Hepatocyte (in vitro differentiated cells): ENCODE results near the gene RORB. TPM values are rescaled to one million over a fixed set of nuclear protein-coding genes. Genes with fewer than 3 reads are reported as not detected.

Experiments
- DNase-seq: peaks from one replicate; pipeline ENCODE4 v3.0.0-alpha.2; 2016; ENCODE audit warnings: low spot score
- H2AFZ ChIP-seq: fragments of 200-600 bp; sonication (generic); 2 replicates; pipeline ENCODE4 v1.6.0; 2016; ENCODE audit warnings: antibody characterized with exemption, mild to moderate bottlenecking
- H3K27ac ChIP-seq: fragments of 200-600 bp; sonication (generic); 2 replicates; pipeline ENCODE4 v1.5.1; 2016; ENCODE audit warnings: mild to moderate bottlenecking
- H3K27me3 ChIP-seq: fragments of 200-600 bp; sonication (generic); 2 replicates; pipeline ENCODE4 v1.6.1; 2016
- H3K36me3 ChIP-seq: fragments of 200-600 bp; sonication (generic); replicated peaks from 2 replicates; pipeline ENCODE4 v1.5.1; 2016; ENCODE audit warnings: low read depth; ENCODE audit not compliant: insufficient read depth
- H3K4me1 ChIP-seq: fragments of 200-600 bp; sonication (generic); 2 replicates; pipeline ENCODE4 v1.5.1; 2016; ENCODE audit warnings: mild to moderate bottlenecking, moderate library complexity; ENCODE audit not compliant: insufficient read depth
- H3K4me2 ChIP-seq: fragments of 200-600 bp; sonication (generic); 2 replicates; pipeline ENCODE4 v1.6.0; 2016
- H3K4me3 ChIP-seq: fragments of 200-600 bp; sonication (generic); 2 replicates; pipeline ENCODE4 v1.5.1; 2016; ENCODE audit warnings: mild to moderate bottlenecking
- H3K79me2 ChIP-seq: fragments of 200-600 bp; sonication (generic); 2 replicates; pipeline ENCODE4 v1.6.0; 2017; ENCODE audit warnings: mild to moderate bottlenecking
- H3K9me2 ChIP-seq: fragments of 200-600 bp; sonication (generic); replicated peaks from 2 replicates; pipeline ENCODE4 v1.6.0; 2017; ENCODE audit warnings: mild to moderate bottlenecking; ENCODE audit not compliant: insufficient read depth
- H3K9me3 ChIP-seq: fragments of 200-600 bp; sonication (generic); 2 replicates; pipeline ENCODE4 v1.5.1; 2016; ENCODE audit warnings: low read depth, mild to moderate bottlenecking
- H4K20me1 ChIP-seq: fragments of 200-600 bp; sonication (generic); 2 replicates; pipeline ENCODE4 v1.6.0; 2016; ENCODE audit warnings: mild to moderate bottlenecking; ENCODE audit not compliant: insufficient read depth, poor library complexity, severe bottlenecking
- CTCF ChIP-seq: fragments of 200-600 bp; sonication (generic); IDR thresholded peaks from 2 replicates; pipeline ENCODE4 v1.5.1; 2016; ENCODE audit warnings: antibody characterized with exemption, mild to moderate bottlenecking; ENCODE audit not compliant: poor library complexity
- EZH2 ChIP-seq: fragments of 200-600 bp; sonication (generic); IDR thresholded peaks from 2 replicates; pipeline ENCODE4 v1.6.1; 2016; ENCODE audit warnings: antibody characterized with exemption, mild to moderate bottlenecking, borderline replicate concordance
- EZH2phosphoT487 ChIP-seq: fragments of 200-600 bp; sonication (generic); IDR thresholded peaks from one replicate; pipeline ENCODE4 v1.6.1; 2018; ENCODE audit warnings: antibody characterized with exemption, mild to moderate bottlenecking, low read depth, moderate library complexity; ENCODE audit not compliant: unreplicated experiment, severe bottlenecking
- WGBS: methylation state at CpG from one replicate; pipeline ENCODE4 v1.1.6; 2016; ENCODE audit warnings: low lambda C conversion rate; ENCODE audit errors: missing lambda C conversion rate; 5-methylcytosine and 5-hydroxymethylcytosine counted together
- polyA plus RNA-seq: library from polyadenylated mRNA; unstranded; fragments of >200 nt; fragmentation: Nextera tagmentation; extraction: Ambion mirVana; gene quantifications from 2 replicates; pipeline ENCODE4 v1.2.1, GENCODE V29; 2016
- total RNA-seq: library from RNA; depleted of rRNA; stranded (reverse); fragments of >200 nt; gene quantifications from 2 replicates; pipeline ENCODE4 v1.2.3, GENCODE V29; 2014

The RORB gene
- total and polyA plus RNA-seq, 2 experiments from 2014 or later: 1.4 TPM; not detected in 1

- H3K9me3 ChIP-seq: no peaks in the 10 kb centered on the region
- H3K36me3 ChIP-seq: no peaks in the 10 kb centered on the region
- no peaks in the 10 kb centered on the region for H4K20me1 ChIP-seq
- H3K27ac ChIP-seq: no peak overlapping the region
- H3K4me2 ChIP-seq: no peak overlapping the region
- WGBS: 63% methylated on average over 8 of the region's 8 CpGs
- no peaks in the 10 kb centered on the region for H3K79me2 ChIP-seq
- no peaks in the 10 kb centered on the region for H3K4me1 ChIP-seq
- TF ChIP-seq EZH2phosphoT487 (no peak), EZH2 (no peak), CTCF (no peak)
- no peaks in the 10 kb centered on the region for H3K9me2 ChIP-seq
- H3K4me3 ChIP-seq: no peak overlapping the region
- no peak for DNase-seq
- no peak overlapping the region for H2AFZ ChIP-seq
- H3K27me3 ChIP-seq: no peaks in the 10 kb centered on the region
Measured at GRCh38 chr9:74662674-74663073, 165.5 kb downstream of the RORB start.

- Histone ChIP-seq H3K27me3 (no peaks in the 10 kb centered on the region), H3K4me3 (no peak overlapping the region), H3K4me1 (no peaks in the 10 kb centered on the region), H2AFZ (no peak overlapping the region), H3K27ac (no peak overlapping the region), H3K4me2 (no peak overlapping the region), H3K79me2 (no peaks in the 10 kb centered on the region), H4K20me1 (no peaks in the 10 kb centered on the region), H3K9me2 (no peaks in the 10 kb centered on the region), H3K9me3 (no peaks in the 10 kb centered on the region), H3K36me3 (no peaks in the 10 kb centered on the region)
- WGBS: 100% methylated on average over 1 of the region's 1 CpG
- no peak for DNase-seq
- TF ChIP-seq EZH2 (no peak), CTCF (no peak), EZH2phosphoT487 (no peak)
Measured at GRCh38 chr9:74663439-74663838, 166.3 kb downstream of the RORB start.

- no peaks in the 10 kb centered on the region for H3K79me2 ChIP-seq
- H3K4me2 ChIP-seq: no peak overlapping the region
- no peaks in the 10 kb centered on the region for H3K36me3 ChIP-seq
- no peak overlapping the region for H2AFZ ChIP-seq
- no peaks in the 10 kb centered on the region for H3K4me1 ChIP-seq
- 87% methylated on average over 4 of the region's 4 CpGs for WGBS
- no peaks in the 10 kb centered on the region for H4K20me1 ChIP-seq
- DNase-seq: no peak
- H3K9me3 ChIP-seq: no peaks in the 10 kb centered on the region
- no peaks in the 10 kb centered on the region for H3K27me3 ChIP-seq
- TF ChIP-seq CTCF: no peak
- TF ChIP-seq EZH2: no peak
- no peak for TF ChIP-seq EZH2phosphoT487
- H3K9me2 ChIP-seq: no peaks in the 10 kb centered on the region
- H3K4me3 ChIP-seq: no peak overlapping the region
- H3K27ac ChIP-seq: no peak overlapping the region
Measured at GRCh38 chr9:74666625-74667316, 169.6 kb downstream of the RORB start.

GRCh38 chr9:74672237-74672636 is 175.1 kb downstream of the RORB start:
- Histone ChIP-seq H3K9me2 (no peaks in the 10 kb centered on the region), H3K27me3 (no peaks in the 10 kb centered on the region), H3K4me1 (no peaks in the 10 kb centered on the region), H3K79me2 (no peaks in the 10 kb centered on the region), H3K4me2 (no peak overlapping the region), H3K36me3 (no peaks in the 10 kb centered on the region), H4K20me1 (no peaks in the 10 kb centered on the region), H2AFZ (no peak overlapping the region), H3K9me3 (no peaks in the 10 kb centered on the region), H3K27ac (no peak overlapping the region), H3K4me3 (no peak overlapping the region)
- TF ChIP-seq CTCF: no peak
- no peak for TF ChIP-seq EZH2
- TF ChIP-seq EZH2phosphoT487: no peak
- no peak for DNase-seq
- 72% methylated on average over 2 of the region's 2 CpGs for WGBS
